Bone marrow (tissue), 2 donors: ENCODE data around the gene ACAP1.

ENCODE experiments used
- DNase-seq, 2 donors: peaks; one replicate each; lab custom pipeline; 2025; lab: John Stamatoyannopoulos, UW

Gene ACAP1

GRCh38 chr17:7312432-7313087, 23.8 kb upstream of the ACAP1 start:
- DNase-seq, result no peak

DNA sequence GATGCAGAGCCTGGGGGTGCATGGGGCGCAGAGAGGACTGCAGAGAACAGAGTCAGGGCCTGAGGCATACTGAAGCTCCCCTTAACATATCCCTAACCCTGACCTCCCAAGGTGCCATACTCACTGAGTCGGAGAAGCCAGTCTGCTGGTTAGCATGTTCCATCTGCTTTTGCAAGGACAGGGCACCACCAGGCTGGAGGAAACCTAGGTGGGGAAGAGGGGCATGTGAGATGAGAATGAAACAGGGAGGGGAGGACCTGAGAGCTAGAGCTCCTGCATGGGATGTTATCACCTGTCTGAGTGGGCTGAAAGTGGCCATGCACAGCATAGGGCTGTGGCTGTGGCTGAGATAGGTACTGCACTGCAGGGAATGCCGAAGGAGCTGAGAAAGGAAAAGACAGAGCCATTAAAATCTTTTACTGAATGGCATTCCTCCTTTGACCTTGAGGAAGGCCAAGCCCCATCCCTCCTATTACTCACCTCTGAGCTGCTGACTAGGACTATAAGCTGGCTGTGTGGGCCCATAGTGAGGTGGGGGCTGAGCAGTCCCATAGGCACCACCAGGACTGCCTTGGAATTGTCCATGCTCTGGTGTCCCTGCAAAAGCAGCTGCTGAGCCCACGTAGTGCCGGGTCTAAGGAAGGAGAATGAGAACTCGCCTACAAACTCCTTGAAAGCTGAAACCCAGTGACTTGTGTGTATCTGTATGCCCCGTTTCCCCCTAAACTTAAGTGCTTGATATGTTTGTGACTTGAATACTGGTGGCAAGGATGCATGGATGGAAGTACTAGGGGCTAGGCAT, 23.0 kb upstream of the ACAP1 start:
- DNase-seq, result no peak

GRCh38 chr17:7313890-7314718, 22.2 kb upstream of the ACAP1 start:
- no peak for DNase-seq

GRCh38 chr17:7314719-7315569, 21.4 kb upstream of the ACAP1 start, which contains the start of gene GPS2:
Gene GPS2 (minus strand): TSS chr17:7315360. CDS start chr17:7315052, 308 bp downstream.
- DNase-seq, result peak; percentile 67 to 80

DNA sequence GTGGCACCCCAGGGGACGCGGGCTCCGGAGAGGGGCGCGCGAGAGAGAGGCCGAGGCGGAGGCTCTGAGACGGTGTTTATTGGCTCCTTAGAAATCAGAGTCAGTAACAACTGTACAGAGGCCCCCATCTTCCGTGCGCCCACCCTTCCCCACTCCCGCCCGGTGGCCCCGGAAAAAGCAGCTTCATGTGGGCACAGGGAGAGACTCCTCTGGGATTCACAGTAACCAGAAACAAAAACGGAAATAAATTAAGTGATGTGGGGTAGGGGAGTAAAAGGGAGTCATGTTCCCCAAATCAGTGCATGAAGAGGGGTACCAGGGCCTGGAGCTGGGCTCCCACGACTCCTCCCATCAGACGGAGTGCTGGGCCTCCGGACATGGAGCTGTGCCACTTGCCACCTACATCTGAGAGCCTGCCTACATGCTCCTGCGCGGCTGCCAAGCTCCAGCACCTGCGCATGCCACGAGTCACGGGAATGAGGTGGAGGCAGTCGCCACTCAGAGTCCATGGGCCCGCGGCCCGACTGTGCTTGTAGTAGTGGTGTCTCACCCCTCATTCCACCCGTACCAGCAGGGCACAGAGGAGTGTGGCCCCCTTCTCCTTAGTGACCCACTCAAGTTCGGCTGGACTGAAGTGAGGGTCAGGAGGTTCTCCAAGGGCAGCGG, 20.6 kb upstream of the ACAP1 start:
- DNase-seq, result no peak

- no peak for DNase-seq
Observed at GRCh38 chr17:7317161-7317803, 19.0 kb upstream of the ACAP1 start.

DNA sequence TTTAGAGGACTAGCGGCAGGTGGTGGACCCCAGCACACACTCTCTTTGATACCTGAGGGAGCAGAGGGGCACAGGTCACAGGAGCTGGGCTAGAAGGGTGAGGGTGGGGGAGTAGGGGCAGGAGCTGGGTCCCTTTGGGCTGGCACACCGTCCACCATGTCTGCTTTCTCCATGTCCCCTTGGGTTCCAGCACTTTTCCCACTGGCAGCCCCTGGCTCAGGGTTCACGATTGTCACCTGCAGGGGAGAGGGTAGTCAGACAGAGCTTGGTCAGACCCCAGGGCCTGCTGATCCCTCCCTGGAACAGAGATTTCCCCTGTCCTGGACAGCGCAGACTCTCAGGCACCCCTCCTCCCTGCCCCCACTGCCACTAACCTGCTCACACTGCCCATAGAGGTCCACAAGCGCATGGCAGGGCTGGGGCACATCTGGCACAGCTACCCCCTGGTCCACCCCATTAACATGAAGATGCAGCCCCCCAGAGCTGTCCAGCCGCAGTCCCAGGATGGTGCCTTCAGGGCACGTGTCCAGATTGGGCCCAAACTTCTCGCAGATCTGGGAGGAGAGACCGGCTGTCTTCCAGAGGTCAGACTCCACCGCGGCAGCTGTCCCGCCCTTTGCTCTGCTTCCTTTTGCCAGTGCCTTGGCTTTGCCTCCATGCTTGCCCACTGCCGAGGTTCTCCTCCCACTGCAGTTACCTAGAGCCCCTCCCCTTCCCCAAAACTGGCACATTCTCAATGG, 18.0 kb upstream of the ACAP1 start:
- no peak for DNase-seq

DNA sequence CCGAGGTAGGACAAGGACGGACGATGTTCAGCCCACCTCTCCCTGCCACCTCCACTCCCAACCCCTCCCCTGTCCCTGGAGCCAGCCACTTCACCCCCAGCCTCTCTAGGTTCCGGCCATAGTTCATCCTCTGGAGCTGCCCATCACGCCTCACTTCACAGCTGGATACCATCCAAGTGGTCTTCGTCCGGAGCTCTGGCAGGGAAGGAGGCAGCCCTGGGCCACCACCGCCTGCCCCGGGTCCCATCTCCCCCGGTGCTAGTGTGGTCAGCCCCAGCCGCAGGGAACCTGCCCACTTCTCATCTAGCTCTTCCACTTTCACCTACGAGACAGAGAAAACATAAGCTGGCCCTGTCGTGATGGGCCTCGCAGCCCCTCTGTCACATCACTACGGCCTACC, 14.9 kb upstream of the ACAP1 start:
- no peak for DNase-seq

- no peak for DNase-seq
Observed at GRCh38 chr17:7322520-7323194, 13.7 kb upstream of the ACAP1 start.

DNA sequence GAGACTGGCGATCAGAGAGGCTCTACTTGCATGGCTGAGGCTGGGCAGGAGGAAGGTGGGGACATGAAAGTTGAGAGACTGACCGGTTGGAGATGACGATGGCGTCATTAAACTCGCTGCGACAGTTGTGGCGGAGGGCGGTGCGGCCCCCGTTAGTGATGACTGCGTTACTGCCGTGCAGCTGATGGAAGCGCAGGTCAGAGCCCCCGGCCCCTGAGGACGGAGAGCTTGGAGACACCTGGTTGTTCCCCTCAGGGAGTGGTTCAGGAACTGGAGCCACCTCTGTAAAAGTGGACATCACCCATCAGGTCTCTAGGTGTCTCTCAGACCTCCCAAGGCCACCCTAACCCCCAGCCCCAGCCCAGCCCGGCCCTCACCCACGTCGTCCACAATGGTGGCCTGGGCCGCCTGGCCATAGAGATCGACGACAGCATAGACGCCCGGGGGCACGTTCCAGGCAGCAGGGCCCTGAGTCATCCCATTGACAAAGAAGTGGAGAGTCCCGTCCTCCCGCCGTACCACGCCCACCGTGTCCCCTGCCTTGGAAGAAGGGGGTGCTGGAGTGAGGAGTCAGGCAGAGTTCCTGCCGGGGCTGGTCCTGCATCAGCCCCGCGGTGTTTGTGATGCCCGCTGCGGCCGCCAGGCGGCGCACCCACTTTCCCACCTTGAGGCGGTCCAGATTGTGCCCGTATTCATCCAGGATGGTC, 12.4 kb upstream of the ACAP1 start:
- peak; percentile 7 to 29 for DNase-seq

GRCh38 chr17:7324438-7324779, 11.9 kb upstream of the ACAP1 start:
- DNase-seq, result no peak

- no peak for DNase-seq
Observed at GRCh38 chr17:7325031-7325528, 11.2 kb upstream of the ACAP1 start.

DNA sequence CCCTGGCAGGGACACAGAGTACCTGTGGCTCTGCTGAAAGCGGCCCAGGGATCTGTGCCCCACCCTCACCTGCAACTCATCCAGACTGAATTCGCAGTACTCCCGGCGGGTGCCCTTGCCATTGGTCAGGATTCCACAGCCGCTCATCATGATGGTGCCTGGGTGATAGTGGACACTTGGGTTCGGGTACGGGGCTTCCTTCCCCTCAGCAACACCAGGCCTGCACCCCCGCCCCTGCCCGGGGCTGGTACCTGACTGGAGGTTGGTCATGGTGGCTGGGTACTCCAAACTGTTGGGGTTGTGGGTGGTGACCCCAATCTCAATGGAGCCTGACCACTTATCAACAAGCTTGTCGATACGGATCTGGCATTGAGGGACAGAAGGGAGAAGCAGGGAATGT, 10.1 kb upstream of the ACAP1 start:
- DNase-seq, result no peak

GRCh38 chr17:7327056-7327455, 9.3 kb upstream of the ACAP1 start:
- no peak for DNase-seq

- DNase-seq, result no peak
Observed at GRCh38 chr17:7327501-7327900, 8.8 kb upstream of the ACAP1 start.

DNA sequence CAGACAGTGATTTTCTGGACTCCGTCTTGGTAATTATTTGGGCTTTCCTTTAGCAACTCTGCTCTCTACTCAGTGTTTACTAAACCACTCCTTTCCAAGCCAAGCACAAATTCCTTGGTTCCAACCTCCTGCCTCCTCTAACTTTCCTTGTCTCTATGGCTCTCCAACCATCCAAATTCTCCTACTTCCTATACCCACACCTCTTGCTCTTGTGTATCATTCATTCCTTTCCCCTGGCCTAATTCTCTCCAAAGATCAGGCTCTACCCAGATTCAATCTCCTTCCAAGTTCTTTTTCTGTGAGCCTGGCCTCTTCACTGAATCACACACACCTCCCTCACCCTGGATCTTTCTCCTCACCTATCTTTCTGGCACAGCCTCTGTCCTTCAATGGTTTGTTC, 8.3 kb upstream of the ACAP1 start:
- DNase-seq, result no peak

DNA sequence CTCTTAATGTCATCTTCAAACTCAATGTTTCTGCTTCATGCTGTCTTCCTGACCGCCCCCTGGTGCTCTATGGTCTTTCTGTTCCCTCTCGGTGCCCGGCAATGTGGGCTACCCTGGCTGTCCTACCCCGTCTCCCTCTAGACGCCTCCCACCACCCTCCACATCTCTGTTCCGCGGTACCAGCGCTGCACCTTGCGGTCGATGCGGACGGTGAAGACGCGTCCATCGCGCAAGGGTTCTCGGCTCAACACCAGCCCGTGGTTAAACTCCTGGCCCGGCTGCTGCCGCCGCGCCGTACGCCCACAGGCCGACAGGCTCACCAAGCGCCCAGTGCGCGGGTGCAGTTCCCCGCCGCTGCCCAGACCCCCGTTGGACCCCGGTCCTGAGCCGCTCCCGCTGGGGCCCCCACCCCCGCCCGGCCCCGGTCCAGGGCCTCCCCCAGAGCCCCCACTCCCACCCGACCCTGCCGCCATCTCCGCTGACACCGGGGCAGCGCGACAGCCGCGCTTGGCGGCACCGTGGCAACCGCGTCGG, 7.4 kb upstream of the ACAP1 start, which contains the start of gene NEURL4:
TSS of gene NEURL4 (minus strand) at position 496 of the 534 bp plus-strand sequence. CDS start at position 473, 23 bp downstream.
- no peak for DNase-seq

DNA sequence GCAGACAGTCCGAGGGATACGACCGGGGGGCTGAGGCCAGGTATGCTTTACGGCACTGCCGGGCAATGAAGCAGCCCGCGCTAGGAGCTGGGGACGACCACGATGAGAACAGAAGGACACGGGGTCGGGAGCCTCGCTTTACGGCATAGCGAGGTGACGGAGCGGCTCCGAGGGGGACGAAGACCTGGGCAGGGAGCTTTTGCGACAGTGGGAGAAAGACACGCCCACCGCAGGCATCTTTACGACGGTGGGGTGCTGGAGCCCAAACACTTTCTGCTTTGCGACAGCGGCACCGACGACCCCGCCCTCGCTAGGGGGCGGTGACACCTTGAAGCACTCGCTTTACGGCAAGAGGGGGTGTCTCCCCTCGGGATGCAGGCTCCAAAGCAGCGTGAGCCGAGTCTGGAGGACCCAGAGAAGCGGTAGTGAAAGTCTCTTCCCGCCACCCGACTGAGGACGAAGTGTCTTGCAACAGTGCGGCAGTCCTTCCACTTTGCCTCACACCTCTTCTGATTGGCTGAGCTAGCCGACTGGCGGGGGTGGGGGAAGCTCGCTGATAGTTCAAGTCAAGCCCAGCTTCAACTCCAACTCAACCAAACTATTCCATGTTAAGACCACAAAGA, 6.8 kb upstream of the ACAP1 start:
- peak; percentile 91 to 93 for DNase-seq
